Caco-2 (cell line): ENCODE results near the gene UTP15. TPM values are rescaled to one million over a fixed set of nuclear protein-coding genes. Genes with fewer than 3 reads are reported as not detected.

Experiments used
- BruUV-seq: library from RNA; stranded (reverse); fragments of 400-500 nt; replicated peaks from 2 replicates; lab custom pipeline; 2021; lab: Mats Ljungman, UMichigan
- CTCF ChIA-PET: fragments of 300-600 bp; sonication (Branson Sonifier 250); formaldehyde crosslinking; loops from one replicate; lab custom pipeline; 2022; ENCODE audit warnings: antibody characterized with exemption; lab: Charles Lee
- POLR2A ChIA-PET: fragments of 300-600 bp; sonication (Branson Sonifier 250); formaldehyde crosslinking; loops from one replicate; lab custom pipeline; 2022; ENCODE audit warnings: antibody characterized with exemption; lab: Charles Lee
- DNase-seq, 2 experiments: peaks; one replicate each; pipeline versions ENCODE4 v3.0.0 to v3.0.0-alpha.2; 2020 to 2022
- H3K27me3 ChIP-seq: replicated peaks from 2 replicates; pipeline ENCODE4 v1.6.0; 2011; ENCODE audit warnings: low read length; ENCODE audit not compliant: control insufficient read depth, insufficient read depth
- H3K36me3 ChIP-seq: 2 replicates; pipeline ENCODE4 v1.5.1; 2011; ENCODE audit warnings: low read length; ENCODE audit not compliant: control insufficient read depth, insufficient read depth
- H3K4me1 ChIP-seq: fragments of 250-450 bp; sonication (Bioruptor Pico); 2 replicates; pipeline ENCODE4 v1.5.1; 2020; ENCODE audit warnings: mild to moderate bottlenecking
- H3K4me3 ChIP-seq: 2 replicates; pipeline ENCODE4 v1.5.1; 2011; ENCODE audit warnings: low read depth, mild to moderate bottlenecking, control low read depth, low read length
- H3K9me3 ChIP-seq: fragments of 250-450 bp; sonication (Bioruptor Pico); 2 replicates; pipeline ENCODE4 v1.5.1; 2020; ENCODE audit warnings: mild to moderate bottlenecking, moderate library complexity
- H3K27ac Mint-ChIP-seq: one replicate; pipeline ENCODE4 v1.8.0; 2022; ENCODE audit warnings: mixed read lengths; ENCODE audit not compliant: unreplicated experiment
- H3K27me3 Mint-ChIP-seq: one replicate; pipeline ENCODE4 v1.8.0; 2022; ENCODE audit warnings: mixed read lengths; ENCODE audit not compliant: insufficient read depth, unreplicated experiment
- H3K36me3 Mint-ChIP-seq: one replicate; pipeline ENCODE4 v1.8.0; 2022; ENCODE audit warnings: mild to moderate bottlenecking, mixed read lengths; ENCODE audit not compliant: insufficient read depth, unreplicated experiment
- H3K4me1 Mint-ChIP-seq: one replicate; pipeline ENCODE4 v1.8.0; 2022; ENCODE audit warnings: low read depth, mixed read lengths; ENCODE audit not compliant: unreplicated experiment
- H3K4me3 Mint-ChIP-seq: one replicate; pipeline ENCODE4 v1.8.0; 2022; ENCODE audit warnings: mild to moderate bottlenecking, moderate library complexity, mixed read lengths; ENCODE audit not compliant: unreplicated experiment
- H3K9me3 Mint-ChIP-seq: one replicate; pipeline ENCODE4 v1.8.0; 2022; ENCODE audit warnings: mixed read lengths; ENCODE audit not compliant: unreplicated experiment
- CTCF ChIP-seq, 2 experiments: fragments of 200-600 bp in 1 of 2; IDR thresholded peaks; 1 replicate in 1 of 2; 2 replicates in 1 of 2; pipeline versions ENCODE4 v1.5.1 to v1.8.0; 2011 to 2022; ENCODE audit warnings: antibody characterized with exemption in 1 of 2, control low read depth in 1 of 2, inconsistent platforms in 1 of 2, low read depth in 1 of 2, low read length in 1 of 2, mild to moderate bottlenecking in 1 of 2, moderate library complexity in 1 of 2; ENCODE audit not compliant: insufficient read depth in 1 of 2, severe bottlenecking in 1 of 2, unreplicated experiment in 1 of 2
- intact Hi-C: fragments of 100-400 bp; cut with micrococcal nuclease; formaldehyde crosslinking; loops from one replicate; pipeline ENCODE4 v1.10.0; 2022; ENCODE audit not compliant: unreplicated experiment
- total RNA-seq: library from RNA; stranded (reverse); gene quantifications from 2 replicates; pipeline ENCODE4 v1.2.3, GENCODE V29; 2022

The UTP15 gene
- total RNA-seq, 1 experiment from 2014 or later, result 29.1 TPM

GRCh38 chr5:73603998-73604397 lies 38.5 kb downstream of the UTP15 start:
- H3K27me3 ChIP-seq, result no peaks in the 10 kb centered on the region
- H3K36me3 ChIP-seq, result no peaks in the 10 kb centered on the region
- POLR2A ChIA-PET, result no interaction called here
- no peaks in the 10 kb centered on the region for H3K4me1 Mint-ChIP-seq
- peaks cover 8% of the 10 kb centered on the region; the same call in 1 of the 2 replicates for H3K9me3 ChIP-seq
- no peak overlapping the region for H3K4me3 ChIP-seq
- peaks cover 10% of the 10 kb centered on the region for H3K9me3 Mint-ChIP-seq
- intact Hi-C loops, result no loop called here
- H3K4me1 ChIP-seq, result no peaks in the 10 kb centered on the region
- peaks cover 5% of the 10 kb centered on the region for H3K27me3 Mint-ChIP-seq
- CTCF ChIA-PET, result interaction anchor here (0.6 kb wide), 1 partner anchor 85 kb away, joined by 3 read pairs; no protein-coding TSS in a partner anchor
- DNase-seq, result no peak
- TF ChIP-seq CTCF (IDR thresholded peaks at IDR 0.05; ENCODE audit: insufficient read depth in 1 of 2, low read depth in 1 of 2, low read length in 1 of 2, severe bottlenecking in 1 of 2, unreplicated experiment in 1 of 2), result no peak
- no TSS peak for BruUV-seq
- H3K4me3 Mint-ChIP-seq, result no peak overlapping the region
- no peak overlapping the region for H3K27ac Mint-ChIP-seq
- no peaks in the 10 kb centered on the region for H3K36me3 Mint-ChIP-seq

- no peaks in the 10 kb centered on the region for H3K36me3 ChIP-seq
- intact Hi-C loops, result no loop called here
- ChIA-PET CTCF (no interaction called here), POLR2A (no interaction called here)
- Mint-ChIP-seq H3K4me3 (no peak overlapping the region), H3K4me1 (no peaks in the 10 kb centered on the region), H3K27ac (no peak overlapping the region), H3K27me3 (peaks cover 6% of the 10 kb centered on the region), H3K36me3 (no peaks in the 10 kb centered on the region), H3K9me3 (peaks cover 13% of the 10 kb centered on the region)
- no peaks in the 10 kb centered on the region for H3K4me1 ChIP-seq
- DNase-seq, result no peak
- no peak for TF ChIP-seq CTCF (IDR thresholded peaks at IDR 0.05; ENCODE audit: insufficient read depth in 1 of 2, low read depth in 1 of 2, low read length in 1 of 2, severe bottlenecking in 1 of 2, unreplicated experiment in 1 of 2)
- H3K9me3 ChIP-seq, result peaks cover 8% of the 10 kb centered on the region; the same call in 1 of the 2 replicates
- H3K27me3 ChIP-seq, result no peaks in the 10 kb centered on the region
- H3K4me3 ChIP-seq, result no peak overlapping the region
- no TSS peak for BruUV-seq
Measured at GRCh38 chr5:73605223-73606087, 39.9 kb downstream of the UTP15 start.

- no peaks in the 10 kb centered on the region for H3K4me1 Mint-ChIP-seq
- no peaks in the 10 kb centered on the region for H3K36me3 ChIP-seq
- no peaks in the 10 kb centered on the region for H3K27me3 ChIP-seq
- no TSS peak for BruUV-seq
- POLR2A ChIA-PET, result no interaction called here
- intact Hi-C loops, result no loop called here
- H3K4me1 ChIP-seq, result no peaks in the 10 kb centered on the region
- H3K36me3 Mint-ChIP-seq, result no peaks in the 10 kb centered on the region
- H3K27me3 Mint-ChIP-seq, result peaks cover 10% of the 10 kb centered on the region
- no peak overlapping the region for H3K4me3 Mint-ChIP-seq
- TF ChIP-seq CTCF (IDR thresholded peaks at IDR 0.05; ENCODE audit: insufficient read depth in 1 of 2, low read depth in 1 of 2, low read length in 1 of 2, severe bottlenecking in 1 of 2, unreplicated experiment in 1 of 2), result no peak
- CTCF ChIA-PET, result interaction anchor here (0.5 to 0.7 kb wide), 2 partner anchors 165 to 1349 kb away, joined by 3 to 8 read pairs; no protein-coding TSS in a partner anchor
- no peak overlapping the region for H3K4me3 ChIP-seq
- DNase-seq, result no peak
- peaks cover 8% of the 10 kb centered on the region; the same call in 1 of the 2 replicates for H3K9me3 ChIP-seq
- H3K27ac Mint-ChIP-seq, result no peak overlapping the region
- peaks cover 18% of the 10 kb centered on the region for H3K9me3 Mint-ChIP-seq
Measured at GRCh38 chr5:73606206-73606753, 40.7 kb downstream of the UTP15 start.
